Prostate gland (tissue), 2 donors: ENCODE measurements around the gene TMEM25. TPM values are rescaled to one million over a fixed set of nuclear protein-coding genes. Genes with fewer than 3 reads are reported as not detected.
"Not testable (repeated sequence)": the region's sequence is repeated elsewhere in the genome, so short reads cannot be mapped to it uniquely, and the experiment has no call there.

Source experiments
- DNase-seq: peaks from one replicate; pipeline ENCODE4 v3.0.0-alpha.2; 2019; ENCODE audit warnings: low spot score
- H3K27ac ChIP-seq, 2 donors: fragments of 200-600 bp; sonication (generic); 2 replicates each; pipeline ENCODE4 v1.5.1; 2017 to 2019
- H3K27me3 ChIP-seq: fragments of 200-600 bp; sonication (generic); replicated peaks from 2 replicates; pipeline ENCODE4 v1.5.1; 2019; ENCODE audit not compliant: insufficient read depth
- H3K36me3 ChIP-seq, 2 donors: fragments of 200-600 bp; sonication (generic); 1 replicate in 1 of 2; 2 replicates in 1 of 2; pipeline versions ENCODE4 v1.5.1 to v1.8.1; 2017 to 2019
- H3K4me1 ChIP-seq: fragments of 200-600 bp; sonication (generic); replicated peaks from 2 replicates; pipeline ENCODE4 v1.5.1; 2019
- H3K4me3 ChIP-seq, 2 donors: fragments of 200-600 bp; sonication (generic); 2 replicates each; pipeline ENCODE4 v1.5.1; 2017 to 2019
- H3K9me3 ChIP-seq: fragments of 200-600 bp; sonication (generic); 2 replicates; pipeline ENCODE4 v1.5.1; 2017
- POLR2A ChIP-seq: fragments of 450-650 bp; IDR thresholded peaks from one replicate; pipeline ENCODE4 v1.6.1; 2016; ENCODE audit warnings: antibody characterized with exemption, mild to moderate bottlenecking
- POLR2AphosphoS5 ChIP-seq: sonication (generic); formaldehyde crosslinking; IDR thresholded peaks from one replicate; pipeline ENCODE4 v1.6.1; 2017; ENCODE audit warnings: antibody characterized with exemption
- WGBS: methylation state at CpG from one replicate; pipeline ENCODE4 v1.1.5; 2018; 5-methylcytosine and 5-hydroxymethylcytosine counted together
- intact Hi-C: fragments of 100-400 bp; cut with DNase I; formaldehyde crosslinking; loops from one replicate; pipeline ENCODE4 v1.14.2; 2022
- total RNA-seq, 2 donors: library from RNA; depleted of rRNA; stranded (reverse); fragments of >200 nt; gene quantifications; one replicate each; pipeline ENCODE4 v1.1.0, GENCODE V29; 2016
- TF ChIP-seq, protein P1 (sequence below), 4 experiments: fragments of 200-600 bp in 2 of 4; fragments of 450-650 bp in 2 of 4; sonication (generic) in 2 of 4; IDR thresholded peaks; 1 replicate in 3 of 4; 2 replicates in 1 of 4; pipeline ENCODE4 v1.5.1; 2016 to 2019; ENCODE audit warnings: antibody characterized with exemption in 4 of 4, mild to moderate bottlenecking in 2 of 4, moderate library complexity in 2 of 4

TMEM25 gene
- total RNA-seq, 2 donors from 2014 or later = 52.4 to 64.2 TPM

DNA sequence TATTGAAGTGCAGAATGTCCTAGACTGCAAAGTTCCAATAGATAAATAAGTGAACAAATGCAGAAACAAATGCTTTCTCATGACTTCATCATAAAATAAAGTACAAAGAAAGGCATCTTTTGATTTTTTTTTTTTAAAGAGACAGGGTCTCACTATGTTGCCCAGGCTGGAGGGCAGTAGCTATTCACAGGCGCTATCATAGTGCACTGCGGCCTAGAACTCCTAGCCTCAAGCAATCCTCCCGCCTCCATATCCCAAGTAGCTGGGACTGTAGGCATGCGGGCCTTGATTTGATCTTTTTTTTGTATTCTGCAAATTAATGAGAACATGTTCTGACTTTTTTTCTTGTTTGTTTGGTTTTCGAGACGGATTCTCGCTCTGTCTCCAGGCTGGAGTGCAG lies 43.6 kb downstream of the TMEM25 start:
- no peak for DNase-seq
- Histone ChIP-seq H3K9me3 (no peaks in the 10 kb centered on the region), H3K27me3 (no peaks in the 10 kb centered on the region), H3K4me1 (no peaks in the 10 kb centered on the region), H3K4me3 (peak overlapping the region in 1 of 2 donors; percentile 12), H3K36me3 (no peaks in the 10 kb centered on the region), H3K27ac (no peak overlapping the region)
- intact Hi-C loops = no loop called here
- 61% methylated on average over 7 of the region's 7 CpGs for WGBS
- TF ChIP-seq, protein P1, sequence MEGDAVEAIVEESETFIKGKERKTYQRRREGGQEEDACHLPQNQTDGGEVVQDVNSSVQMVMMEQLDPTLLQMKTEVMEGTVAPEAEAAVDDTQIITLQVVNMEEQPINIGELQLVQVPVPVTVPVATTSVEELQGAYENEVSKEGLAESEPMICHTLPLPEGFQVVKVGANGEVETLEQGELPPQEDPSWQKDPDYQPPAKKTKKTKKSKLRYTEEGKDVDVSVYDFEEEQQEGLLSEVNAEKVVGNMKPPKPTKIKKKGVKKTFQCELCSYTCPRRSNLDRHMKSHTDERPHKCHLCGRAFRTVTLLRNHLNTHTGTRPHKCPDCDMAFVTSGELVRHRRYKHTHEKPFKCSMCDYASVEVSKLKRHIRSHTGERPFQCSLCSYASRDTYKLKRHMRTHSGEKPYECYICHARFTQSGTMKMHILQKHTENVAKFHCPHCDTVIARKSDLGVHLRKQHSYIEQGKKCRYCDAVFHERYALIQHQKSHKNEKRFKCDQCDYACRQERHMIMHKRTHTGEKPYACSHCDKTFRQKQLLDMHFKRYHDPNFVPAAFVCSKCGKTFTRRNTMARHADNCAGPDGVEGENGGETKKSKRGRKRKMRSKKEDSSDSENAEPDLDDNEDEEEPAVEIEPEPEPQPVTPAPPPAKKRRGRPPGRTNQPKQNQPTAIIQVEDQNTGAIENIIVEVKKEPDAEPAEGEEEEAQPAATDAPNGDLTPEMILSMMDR (IDR thresholded peaks at IDR 0.05) = no peak
- no peak for TF ChIP-seq POLR2A
- no peak for TF ChIP-seq POLR2AphosphoS5

DNA sequence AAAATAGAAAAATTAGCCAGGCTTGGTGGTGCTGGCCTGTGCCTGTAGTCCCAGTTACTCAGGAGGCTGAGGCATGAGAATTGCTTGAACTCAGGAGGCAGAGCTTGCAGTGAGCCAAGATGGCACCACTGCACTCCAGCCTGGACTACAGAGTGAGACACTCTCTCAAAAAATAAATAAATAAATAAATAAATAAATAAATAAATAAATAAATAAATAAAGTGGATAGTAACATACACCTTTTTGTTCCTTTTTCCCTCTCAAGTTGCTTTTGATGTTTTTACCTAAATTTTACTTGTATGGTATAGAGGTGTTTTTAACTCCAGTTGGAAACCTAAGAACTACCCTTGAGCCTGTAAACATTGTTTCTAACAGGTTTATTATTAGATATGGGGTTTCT lies 47.0 kb downstream of the TMEM25 start:
- H3K27ac ChIP-seq, H3K27me3 ChIP-seq, intact Hi-C loops, DNase-seq, H3K9me3 ChIP-seq, H3K36me3 ChIP-seq, H3K4me1 ChIP-seq, H3K4me3 ChIP-seq: not testable (repeated sequence)

DNA sequence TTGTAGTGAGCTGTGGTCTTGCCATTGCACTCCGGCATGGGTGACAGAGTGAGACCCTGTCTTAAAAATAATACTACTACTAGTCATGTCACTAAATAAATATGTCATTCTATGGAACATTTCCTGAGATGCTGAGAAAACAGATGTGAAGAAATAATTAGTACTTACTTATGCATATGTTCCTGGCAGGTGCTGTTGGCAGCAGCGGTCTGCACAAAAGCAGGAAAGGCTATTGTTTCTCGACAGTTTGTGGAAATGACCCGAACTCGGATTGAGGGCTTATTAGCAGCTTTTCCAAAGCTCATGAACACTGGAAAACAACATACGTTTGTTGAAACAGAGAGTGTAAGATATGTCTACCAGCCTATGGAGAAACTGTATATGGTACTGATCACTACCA lies 50.1 kb downstream of the TMEM25 start:
- TF ChIP-seq POLR2AphosphoS5 (no peak), POLR2A (no peak)
- TF ChIP-seq, protein P1 (IDR thresholded peaks at IDR 0.05) = no peak
- no peaks in the 10 kb centered on the region for H3K27me3 ChIP-seq
- WGBS = 62% methylated on average over 6 of the region's 6 CpGs
- no peak overlapping the region for H3K4me3 ChIP-seq
- intact Hi-C loops = no loop called here
- peaks cover 0 to 14% of the 10 kb centered on the region in 2 donors for H3K36me3 ChIP-seq
- no peaks in the 10 kb centered on the region for H3K4me1 ChIP-seq
- H3K27ac ChIP-seq = no peak overlapping the region
- H3K9me3 ChIP-seq = no peaks in the 10 kb centered on the region
- DNase-seq = no peak

Other genes with a start within 250 kb of the TMEM25 start
- gene CD3E, start 226.5 kb upstream of the TMEM25 start, total RNA-seq = 1 to 10 TPM; 2.8 to 4.6 TPM
- 1 to 10 TPM in 1 of 2 donors, under 1 TPM in 1; 0.55 to 4.4 TPM for gene CD3D, start 188.5 kb upstream of the TMEM25 start, total RNA-seq
- gene CD3G, start 186.8 kb upstream of the TMEM25 start, total RNA-seq = 1 to 10 TPM; 1.2 to 1.7 TPM
- gene UBE4A, start 171.6 kb upstream of the TMEM25 start, total RNA-seq = 10 to 100 TPM; 50.2 to 57.9 TPM
- 10 to 100 TPM; 32.9 to 66.4 TPM for gene ATP5MG, start 129.6 kb upstream of the TMEM25 start, total RNA-seq
- gene KMT2A, start 94.7 kb upstream of the TMEM25 start, total RNA-seq = 10 to 100 TPM; 82.6 to 89.0 TPM
- gene TTC36, start 3.7 kb upstream of the TMEM25 start, total RNA-seq = 1 to 10 TPM; 3.1 to 7.7 TPM
- gene IFT46, start 34.7 kb downstream of the TMEM25 start, total RNA-seq = 10 to 100 TPM; 38.9 to 48.4 TPM
- 100 to 1,000 TPM; 108 to 132 TPM for gene ARCN1, start 41.2 kb downstream of the TMEM25 start, total RNA-seq
- gene PHLDB1, start 76.4 kb downstream of the TMEM25 start, total RNA-seq = 100 to 1,000 TPM in 1 of 2 donors, 10 to 100 TPM in 1; 74.5 to 113 TPM
- gene TREH, start 148.5 kb downstream of the TMEM25 start, total RNA-seq = 1 to 10 TPM in 1 of 2 donors, not detected in 1; 2.4 TPM